Measurements from ENCODE around the gene COG4.

COG4 gene

DNA sequence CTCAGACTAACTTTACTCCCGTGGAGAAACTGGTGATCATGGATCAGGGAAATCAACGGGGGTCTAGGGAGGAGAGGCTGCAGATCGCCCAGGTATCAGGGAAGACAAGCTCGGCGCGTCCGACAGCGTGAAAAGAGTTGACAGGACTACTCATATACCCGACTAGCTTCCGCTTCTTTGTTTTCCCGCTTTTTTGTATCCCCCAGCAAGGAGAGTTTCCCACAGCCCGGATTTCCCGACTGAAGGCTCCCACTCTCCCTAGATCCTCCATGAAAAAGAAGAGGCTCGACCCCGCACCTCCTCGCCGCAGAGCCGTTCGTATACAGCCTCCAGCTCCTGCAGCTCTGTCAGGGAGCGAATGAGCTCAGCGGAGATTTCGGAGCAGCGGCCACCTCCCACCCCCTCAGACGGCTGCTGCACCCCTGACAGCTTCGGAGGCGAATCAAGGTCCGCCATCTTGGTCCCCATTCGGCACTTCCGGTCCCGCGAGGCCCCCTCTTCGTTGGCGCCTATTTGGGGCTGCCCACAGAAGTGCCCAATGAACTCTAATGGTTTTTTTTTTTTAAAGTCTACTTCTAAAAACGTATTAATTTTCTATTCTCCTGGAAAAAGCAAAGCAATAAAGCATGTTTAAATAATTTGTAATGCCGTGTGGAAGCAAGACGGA, at the start of gene COG4:
Gene COG4 (minus strand): TSS at position 479 of the 667 bp plus-strand sequence. CDS start 11 bp downstream, at position 468.
- TF ChIP-seq ZNF274 (IDR thresholded peaks at IDR 0.05; ENCODE audit: low read depth, low read length), result no peak
- peak within 1 kb of the TSS; percentile 99 for H3K4me3 ChIP-seq (ENCODE audit: low read length)

DNA sequence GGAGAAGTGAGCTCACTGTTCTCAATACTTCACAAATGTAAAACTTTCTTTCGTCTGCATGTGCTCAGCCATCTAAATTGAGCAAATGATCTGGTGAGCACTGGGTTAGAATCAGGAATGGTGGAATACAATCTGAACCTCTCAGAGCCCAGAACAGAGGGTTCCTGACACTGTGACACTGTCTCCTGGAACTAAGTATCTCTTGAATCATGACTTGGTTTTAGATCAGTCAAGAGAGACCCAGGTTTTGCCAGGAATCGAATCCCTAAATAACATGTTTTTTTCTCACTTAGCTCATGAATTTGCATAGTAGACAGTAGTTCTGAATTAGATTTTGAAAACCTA, 49.5 kb upstream of the COG4 start:
- no peak for TF ChIP-seq ZNF274 (IDR thresholded peaks at IDR 0.05; ENCODE audit: low read depth, low read length)
- H3K4me3 ChIP-seq (ENCODE audit: low read length), result no peak overlapping the region

DNA sequence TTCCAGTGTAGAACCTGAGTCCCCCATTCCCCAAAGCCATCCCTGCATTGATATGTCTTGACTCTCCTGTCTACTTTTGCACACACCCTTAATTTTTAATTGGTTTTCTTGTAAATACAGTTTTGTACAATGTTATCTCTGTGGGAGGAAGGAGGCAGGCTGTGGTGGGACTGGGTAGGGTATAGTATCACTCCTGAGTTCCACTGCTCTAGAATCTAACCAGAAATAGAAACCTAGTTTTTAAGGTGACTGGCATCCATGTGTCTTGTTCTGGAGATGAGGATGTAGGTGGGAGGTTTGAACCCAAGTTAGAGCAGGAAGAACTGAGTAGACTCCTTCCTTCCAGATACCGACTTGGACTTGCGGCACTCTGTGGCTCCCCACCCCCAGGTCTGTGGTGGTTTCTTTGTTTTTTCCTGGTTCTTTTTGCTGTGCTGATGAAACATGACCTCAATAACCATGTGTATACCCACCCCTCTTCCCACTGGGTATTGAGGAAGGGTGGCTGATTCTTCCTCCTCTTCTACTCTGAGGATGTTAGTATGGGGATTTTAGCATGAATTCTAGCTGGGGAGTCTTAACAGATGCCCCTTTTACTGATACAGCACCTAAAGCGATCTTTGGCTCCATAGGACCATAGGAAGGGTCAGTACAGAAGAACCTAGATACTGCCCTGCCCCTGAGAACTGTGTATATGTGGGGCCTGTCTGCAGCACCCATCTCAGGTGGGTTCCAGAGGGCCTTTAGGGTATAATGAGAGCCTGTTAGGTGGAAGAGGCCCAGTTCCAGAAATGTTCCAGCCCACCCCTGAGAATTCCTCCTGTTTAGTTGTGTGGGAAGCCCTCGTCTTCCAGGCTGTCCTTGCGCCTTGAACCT, 48.9 kb upstream of the COG4 start:
- no peak overlapping the region for H3K4me3 ChIP-seq (ENCODE audit: low read length)
- no peak for TF ChIP-seq ZNF274 (IDR thresholded peaks at IDR 0.05; ENCODE audit: low read depth, low read length)

DNA sequence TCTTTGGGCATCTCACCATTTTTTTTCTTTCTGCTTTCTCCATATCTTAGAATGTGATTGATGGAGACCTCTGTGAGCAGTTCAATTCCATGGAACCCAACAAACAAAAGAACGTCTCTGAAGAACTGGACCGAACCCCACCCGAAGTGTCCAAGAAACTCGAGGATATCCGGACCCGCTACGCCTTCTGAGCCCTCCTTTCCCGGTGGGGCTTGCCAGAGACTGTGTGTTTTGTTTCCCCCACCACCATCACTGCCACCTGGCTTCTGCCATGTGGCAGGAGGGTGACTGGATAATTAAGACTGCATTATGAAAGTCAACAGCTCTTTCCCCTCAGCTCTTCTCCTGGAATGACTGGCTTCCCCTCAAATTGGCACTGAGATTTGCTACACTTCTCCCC, 48.3 kb upstream of the COG4 start:
- TF ChIP-seq ZNF274 (IDR thresholded peaks at IDR 0.05; ENCODE audit: low read depth, low read length), result no peak
- H3K4me3 ChIP-seq (ENCODE audit: low read length), result no peak overlapping the region

DNA sequence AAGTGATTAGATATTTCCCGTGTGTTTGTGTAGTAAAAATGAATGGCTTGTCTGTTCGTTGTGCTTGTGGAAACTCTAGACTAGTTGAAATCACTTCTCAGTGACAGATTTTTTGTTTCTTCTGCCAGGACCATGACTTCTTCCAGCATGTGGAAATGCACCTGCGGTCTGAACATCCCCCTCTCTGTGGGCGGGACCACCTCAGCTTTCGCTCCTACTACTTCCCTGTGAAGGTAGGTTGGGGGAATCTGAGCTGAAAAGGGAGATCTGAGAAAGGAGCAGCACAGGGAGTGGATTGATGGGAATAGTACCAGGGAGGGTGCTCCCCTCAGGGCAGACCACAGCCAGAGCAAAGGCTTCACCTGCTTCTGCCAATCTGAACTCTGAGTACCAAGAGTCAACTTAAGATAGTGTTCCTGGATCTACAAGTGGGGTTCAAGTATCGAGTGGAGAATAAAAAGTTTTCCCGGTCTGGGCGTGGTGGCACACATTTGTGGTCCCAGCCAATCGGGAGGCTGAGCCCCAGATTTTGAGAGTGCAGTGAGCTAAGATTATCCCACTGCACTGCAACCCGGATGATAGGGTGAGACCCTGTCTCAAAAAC, 47.7 kb upstream of the COG4 start:
- H3K4me3 ChIP-seq (ENCODE audit: low read length), result no peak overlapping the region
- TF ChIP-seq ZNF274 (IDR thresholded peaks at IDR 0.05; ENCODE audit: low read depth, low read length), result no peak

DNA sequence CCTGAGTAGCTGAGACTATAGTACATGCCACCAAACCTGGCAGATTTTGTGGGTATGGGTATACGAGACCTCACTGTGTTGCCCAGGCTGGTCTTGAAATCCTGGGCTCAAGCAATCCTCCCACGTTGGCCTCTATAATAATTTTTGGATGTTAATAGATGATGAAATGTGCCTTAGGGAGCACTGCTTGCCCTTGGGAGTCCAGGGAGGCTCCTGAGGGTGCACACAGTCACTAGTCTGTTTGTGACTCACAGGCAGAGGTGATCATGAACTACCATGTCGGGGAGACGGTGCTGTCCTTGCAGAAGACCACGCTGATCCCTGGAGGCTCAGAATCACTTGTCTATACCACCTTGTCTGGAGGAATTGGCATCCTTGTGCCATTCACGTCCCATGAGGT, 46.4 kb upstream of the COG4 start:
- TF ChIP-seq ZNF274 (IDR thresholded peaks at IDR 0.05; ENCODE audit: low read depth, low read length), result no peak

DNA sequence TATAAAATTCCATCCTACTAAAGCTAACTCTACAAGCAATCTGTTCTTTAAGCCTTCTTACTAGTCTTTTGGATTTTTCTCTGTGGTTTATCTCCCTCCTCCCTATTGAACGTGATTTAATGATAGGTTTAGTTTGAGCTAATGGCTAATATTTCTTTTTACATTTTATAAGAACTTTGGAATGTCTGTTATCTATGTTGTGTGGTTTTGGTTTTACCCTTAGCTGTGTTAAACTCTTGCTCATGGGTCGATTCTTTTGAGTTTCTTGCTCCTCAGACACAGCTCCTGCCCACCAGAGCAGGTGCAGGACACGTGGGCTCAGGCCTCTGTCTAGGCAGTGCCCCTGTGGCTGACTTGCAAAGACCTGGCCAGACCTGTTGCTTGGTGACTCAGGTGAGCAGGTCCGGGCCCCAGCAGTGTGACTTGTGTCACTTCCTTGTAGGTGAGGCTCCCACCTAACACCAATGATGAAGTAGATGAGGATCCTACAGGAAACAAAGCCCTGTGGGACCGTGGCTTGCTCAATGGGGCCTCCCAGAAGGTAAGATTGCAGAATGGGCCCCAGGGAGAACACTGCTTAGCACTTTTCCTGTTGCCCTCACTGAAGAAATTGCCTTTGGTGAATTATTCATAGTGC, 45.4 kb upstream of the COG4 start:
- H3K4me3 ChIP-seq (ENCODE audit: low read length), result no peak overlapping the region
- no peak for TF ChIP-seq ZNF274 (IDR thresholded peaks at IDR 0.05; ENCODE audit: low read depth, low read length)

More for the DNA sequence above, 46.4 kb upstream of the COG4 start:
- H3K4me3 ChIP-seq (ENCODE audit: low read length), result no peak overlapping the region

DNA sequence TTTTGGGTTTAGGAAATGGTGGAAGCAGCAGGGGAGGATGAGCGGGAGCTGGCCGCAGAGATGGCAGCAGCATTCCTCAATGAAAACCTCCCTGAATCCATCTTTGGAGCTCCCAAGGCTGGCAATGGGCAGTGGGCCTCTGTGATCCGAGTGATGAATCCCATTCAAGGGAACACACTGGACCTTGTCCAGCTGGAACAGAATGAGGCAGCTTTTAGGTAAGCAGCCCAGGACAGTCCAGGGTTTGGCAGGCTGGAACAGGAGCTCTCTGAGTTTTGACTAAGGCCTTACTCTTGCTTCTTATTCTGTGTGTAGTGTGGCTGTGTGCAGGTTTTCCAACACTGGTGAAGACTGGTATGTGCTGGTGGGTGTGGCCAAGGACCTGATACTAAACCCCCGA, 41.7 kb upstream of the COG4 start:
- H3K4me3 ChIP-seq (ENCODE audit: low read length), result no peak overlapping the region
- TF ChIP-seq ZNF274 (IDR thresholded peaks at IDR 0.05; ENCODE audit: low read depth, low read length), result no peak

DNA sequence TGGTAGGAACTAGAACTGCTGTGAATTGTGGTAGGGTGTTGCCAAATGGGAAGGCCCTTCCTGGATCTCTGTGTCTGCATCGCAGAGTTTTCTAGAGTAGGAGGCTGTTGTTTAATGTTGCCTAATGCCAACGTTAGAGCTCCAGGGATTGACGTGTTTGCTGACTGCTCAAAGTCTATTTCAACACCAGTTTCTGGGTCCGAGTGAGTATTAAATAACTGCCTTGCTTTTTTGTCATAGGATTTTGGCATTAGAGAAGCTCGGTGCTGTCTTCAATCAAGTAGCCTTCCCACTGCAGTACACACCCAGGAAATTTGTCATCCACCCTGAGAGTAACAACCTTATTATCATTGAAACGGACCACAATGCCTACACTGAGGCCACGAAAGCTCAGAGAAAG, 40.3 kb upstream of the COG4 start:
- H3K4me3 ChIP-seq (ENCODE audit: low read length), result no peak overlapping the region
- no peak for TF ChIP-seq ZNF274 (IDR thresholded peaks at IDR 0.05; ENCODE audit: low read depth, low read length)

DNA sequence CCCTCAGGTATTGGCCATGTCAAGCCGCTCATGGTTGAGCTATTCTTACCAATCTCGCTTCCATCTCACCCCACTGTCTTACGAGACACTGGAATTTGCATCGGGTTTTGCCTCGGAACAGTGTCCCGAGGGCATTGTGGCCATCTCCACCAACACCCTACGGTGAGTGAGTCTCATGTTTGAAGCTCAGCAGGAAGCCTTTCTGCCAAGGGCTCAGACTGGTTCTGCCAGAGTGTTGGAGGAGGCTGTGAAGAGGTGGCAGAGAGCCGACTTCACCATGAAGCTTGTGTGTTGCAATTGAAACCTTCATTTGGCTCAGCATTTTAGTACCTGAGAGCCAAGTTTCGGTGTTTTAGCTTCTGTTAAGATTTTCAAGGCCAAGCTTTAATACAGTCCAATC, 38.3 kb upstream of the COG4 start:
- no peak overlapping the region for H3K4me3 ChIP-seq (ENCODE audit: low read length)
- TF ChIP-seq ZNF274 (IDR thresholded peaks at IDR 0.05; ENCODE audit: low read depth, low read length), result no peak

DNA sequence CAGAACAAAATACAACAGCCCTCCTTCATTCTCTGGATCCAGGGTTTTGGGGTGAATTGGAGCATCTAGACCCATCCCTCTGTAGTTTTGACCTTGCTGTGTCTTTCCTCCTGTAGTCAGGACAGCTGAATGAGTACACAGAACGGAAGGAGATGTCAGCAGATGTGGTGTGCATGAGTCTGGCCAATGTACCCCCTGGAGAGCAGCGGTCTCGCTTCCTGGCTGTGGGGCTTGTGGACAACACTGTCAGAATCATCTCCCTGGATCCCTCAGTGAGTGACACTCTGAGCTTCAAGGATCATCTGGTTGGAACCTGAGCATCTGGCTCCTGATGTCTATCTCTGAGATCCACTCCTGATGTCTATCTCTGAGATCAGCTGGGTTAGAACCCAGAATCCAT, 32.7 kb upstream of the COG4 start:
- no peak for TF ChIP-seq ZNF274 (IDR thresholded peaks at IDR 0.05; ENCODE audit: low read depth, low read length)
- no peak overlapping the region for H3K4me3 ChIP-seq (ENCODE audit: low read length)

DNA sequence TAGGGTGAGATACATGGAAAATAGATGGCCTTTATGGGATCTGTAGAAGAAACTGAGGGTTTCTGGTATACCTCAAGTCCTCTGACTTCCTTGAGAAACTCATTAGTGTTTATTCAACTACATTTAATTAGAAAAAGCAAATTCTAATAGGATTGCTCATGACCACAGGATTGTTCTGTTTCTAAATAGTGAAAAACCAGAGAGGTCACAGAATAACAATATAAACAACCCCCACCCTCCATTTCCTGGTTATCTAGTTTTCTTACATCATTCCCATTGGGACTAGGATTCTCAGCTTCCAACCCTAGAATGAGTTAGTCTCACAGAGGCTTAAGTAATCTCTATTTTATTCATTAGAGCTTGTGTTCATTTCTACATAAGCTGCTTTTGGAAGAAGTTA, 30.3 kb upstream of the COG4 start:
- TF ChIP-seq ZNF274 (IDR thresholded peaks at IDR 0.05; ENCODE audit: low read depth, low read length), result no peak
- no peak overlapping the region for H3K4me3 ChIP-seq (ENCODE audit: low read length)

DNA sequence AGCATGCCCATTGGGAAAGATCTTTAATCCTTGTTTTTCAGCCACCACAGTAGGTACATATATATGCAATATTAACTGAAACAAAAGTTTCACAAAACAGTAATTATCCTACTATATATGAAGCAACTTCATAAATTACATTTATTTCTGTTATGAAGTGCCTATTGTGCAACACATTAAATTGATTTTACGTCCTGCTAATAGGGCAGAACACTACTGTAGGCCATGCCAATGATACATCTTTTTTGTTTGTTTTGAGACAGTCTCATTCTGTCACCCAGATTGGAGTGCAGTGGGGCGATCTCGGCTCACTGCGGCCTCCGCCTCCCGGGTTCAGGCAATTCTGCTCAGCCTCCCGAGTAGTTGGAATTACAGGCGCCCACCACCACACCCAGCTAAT, 29.3 kb upstream of the COG4 start:
- TF ChIP-seq ZNF274 (IDR thresholded peaks at IDR 0.05; ENCODE audit: low read depth, low read length), result no peak

DNA sequence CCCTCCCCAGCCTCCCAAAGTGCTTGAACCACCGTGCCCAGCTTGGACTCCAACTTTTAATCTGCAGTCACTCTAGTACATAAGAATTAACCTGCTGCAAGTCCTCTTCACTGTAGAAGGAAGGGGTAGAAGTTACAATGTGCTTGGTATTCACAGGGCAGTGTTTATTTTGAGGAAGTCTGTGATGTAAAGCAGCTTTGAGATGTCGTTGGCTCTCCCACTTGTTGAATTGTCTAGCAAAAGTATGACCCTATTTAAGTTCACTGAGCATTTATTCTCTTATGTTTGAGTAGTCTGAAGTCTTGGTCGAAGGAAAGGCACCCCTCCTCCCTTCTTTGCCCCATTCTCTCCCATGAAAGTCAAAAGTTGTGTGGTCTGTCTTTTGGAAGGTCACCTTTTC, 28.4 kb upstream of the COG4 start:
- no peak for TF ChIP-seq ZNF274 (IDR thresholded peaks at IDR 0.05; ENCODE audit: low read depth, low read length)
- H3K4me3 ChIP-seq (ENCODE audit: low read length), result no peak overlapping the region

More for the DNA sequence above, 29.3 kb upstream of the COG4 start:
- H3K4me3 ChIP-seq (ENCODE audit: low read length), result no peak overlapping the region
